Muscle of arm (tissue), 12 donors: Measurements from ENCODE around the gene NUFIP2. TPM values are rescaled to one million over a fixed set of nuclear protein-coding genes. Genes with fewer than 3 reads are reported as not detected.
"Not testable (repeated sequence)": the region's sequence is repeated elsewhere in the genome, so short reads cannot be mapped to it uniquely, and the experiment has no call there.

Source experiments
- DNase-seq: peaks from one replicate; pipeline ENCODE4 v3.0.0-alpha.2; 2013
- polyA plus RNA-seq, 12 donors: library from polyadenylated mRNA; unstranded; fragments of 120-200 nt; gene quantifications; one replicate each; pipeline ENCODE4 v1.2.1, GENCODE V29; 2013; ENCODE audit not compliant: insufficient read length in 12 of 12

NUFIP2 gene
- polyA plus RNA-seq, 12 donors, result 29.4 to 62.2 (median 32.5) TPM

DNA sequence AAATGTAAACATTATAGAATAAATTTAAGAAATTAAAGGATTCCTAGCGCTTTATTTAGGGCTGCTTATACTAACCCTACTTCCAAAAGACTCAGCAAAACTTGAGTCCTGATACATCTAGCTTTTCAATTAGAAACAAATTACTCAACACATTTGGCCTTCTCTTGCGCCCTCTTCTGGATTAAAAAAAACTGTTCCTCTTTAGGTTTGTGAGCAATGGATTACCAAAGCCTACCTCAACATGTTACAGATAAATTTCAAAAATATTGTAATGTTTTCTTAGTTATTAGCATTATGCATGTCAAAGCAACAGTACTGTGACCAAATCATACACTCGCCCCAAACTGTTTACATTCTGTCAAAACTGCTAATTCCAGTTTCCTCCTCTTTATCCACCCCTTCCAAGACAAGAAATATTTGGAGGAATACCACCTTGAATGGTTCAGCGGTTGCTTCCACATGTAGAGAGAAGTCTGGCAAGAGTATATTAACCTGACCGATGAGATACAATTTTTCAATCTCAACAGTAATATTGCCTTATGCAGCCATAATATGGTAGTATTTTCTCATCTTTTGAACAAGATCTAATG lies 2.7 kb downstream of the NUFIP2 start:
- DNase-seq, result peak; percentile 65

DNA sequence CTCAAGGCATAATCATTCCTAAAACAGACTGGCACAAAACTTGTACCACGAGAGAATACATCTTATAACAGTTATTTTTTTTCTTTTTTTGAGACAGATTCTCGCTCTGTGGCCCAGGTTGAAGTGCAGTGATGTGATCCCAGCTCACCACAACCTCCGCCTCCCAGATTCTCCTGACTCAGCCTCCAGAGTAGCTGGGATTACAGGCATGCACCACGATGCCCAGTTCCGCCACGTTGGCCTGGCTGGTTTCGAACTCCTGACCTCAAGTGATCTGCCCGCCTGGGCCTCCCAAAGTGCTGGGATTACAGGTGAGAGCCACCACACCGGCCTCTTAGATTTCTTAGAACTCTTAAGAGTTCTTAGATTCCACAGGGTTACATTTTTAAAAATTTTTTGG lies 4.1 kb downstream of the NUFIP2 start:
- DNase-seq, result no peak

DNA sequence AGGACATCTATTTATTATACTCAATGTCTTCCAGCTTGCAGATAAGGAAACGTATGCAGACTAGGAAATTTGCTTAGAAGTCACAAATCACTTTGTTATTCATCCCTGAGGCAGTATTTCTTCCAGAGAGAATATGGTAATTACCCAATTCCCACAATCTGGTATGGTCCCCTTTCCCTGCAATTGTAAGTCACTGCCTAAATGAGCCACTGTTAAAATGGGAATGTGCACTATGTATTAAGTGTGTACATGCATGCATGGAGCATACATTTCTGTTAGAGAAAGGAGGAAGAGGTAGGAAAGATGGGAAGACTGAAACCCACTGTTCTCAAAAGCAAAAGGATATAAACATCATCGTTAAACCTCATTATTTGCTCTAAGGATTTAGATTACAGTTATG lies 10.0 kb downstream of the NUFIP2 start:
- DNase-seq, result no peak

DNA sequence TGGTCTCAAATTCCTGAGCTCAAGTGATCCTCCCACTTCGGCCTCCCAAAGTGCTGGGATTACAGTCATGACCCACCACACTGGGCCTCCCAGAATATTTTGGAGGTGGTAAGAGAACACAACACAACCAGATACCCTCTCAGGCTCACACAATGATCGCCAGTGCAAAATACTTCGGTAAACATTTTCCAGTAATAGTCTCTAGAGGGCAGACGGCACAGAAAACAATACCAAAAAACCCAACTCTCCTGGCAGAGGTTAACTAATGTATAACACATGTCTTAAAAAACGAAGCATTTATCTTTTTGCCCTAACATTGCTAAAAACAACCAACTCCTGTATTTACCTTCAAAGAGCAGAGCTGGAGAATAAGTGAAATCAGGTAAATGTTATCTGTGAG lies 10.5 kb downstream of the NUFIP2 start:
- DNase-seq, result no peak

DNA sequence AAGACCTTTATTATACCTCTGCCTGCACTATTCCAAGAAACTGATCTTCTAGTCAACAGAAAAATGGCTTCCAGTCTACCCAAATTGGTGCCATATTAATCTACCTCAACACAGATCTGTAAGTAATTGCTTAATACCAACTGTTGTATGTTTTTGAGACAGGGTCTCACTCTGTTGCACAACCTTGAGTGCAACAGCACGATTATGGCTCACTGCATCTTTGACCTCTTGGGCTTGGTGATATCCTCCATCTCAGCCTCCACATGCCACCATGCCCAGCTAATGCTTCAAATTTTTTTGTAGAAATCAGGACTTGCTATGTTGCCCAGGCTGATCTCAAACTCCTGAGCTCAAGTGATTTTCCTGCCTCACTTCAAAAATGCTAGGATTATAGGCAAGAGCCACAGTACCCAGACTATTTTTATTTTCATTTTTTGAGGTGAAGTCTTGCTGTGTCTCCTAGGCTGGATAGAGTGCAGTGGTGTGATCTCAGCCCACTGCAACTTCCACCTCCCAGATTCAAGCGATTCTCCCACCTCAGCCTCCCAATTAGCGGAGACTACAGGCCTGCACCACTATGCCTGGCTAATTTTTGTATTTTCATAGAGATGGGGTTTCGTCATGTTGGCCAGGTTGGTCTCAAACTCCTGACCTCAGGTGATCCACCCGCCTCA lies 14.4 kb downstream of the NUFIP2 start:
- DNase-seq, result no peak

DNA sequence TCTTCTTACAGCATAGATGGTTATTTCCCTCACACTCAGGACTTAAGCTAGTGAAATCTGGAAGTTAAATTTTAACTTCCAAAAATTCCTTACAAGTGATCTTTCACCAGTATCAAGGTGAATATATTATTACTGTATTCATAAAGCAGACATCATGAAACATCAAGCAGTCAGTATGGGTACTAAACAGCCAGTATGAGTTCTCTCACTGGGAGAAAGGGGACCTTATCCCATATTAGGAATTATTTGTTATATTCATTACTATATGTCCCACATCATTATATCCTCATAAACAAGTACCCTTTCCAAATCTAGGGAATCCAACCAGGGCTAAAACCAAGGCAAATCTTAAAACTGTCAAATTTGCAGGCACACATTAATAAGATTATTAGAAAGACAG lies 15.3 kb downstream of the NUFIP2 start:
- DNase-seq, result no peak

DNA sequence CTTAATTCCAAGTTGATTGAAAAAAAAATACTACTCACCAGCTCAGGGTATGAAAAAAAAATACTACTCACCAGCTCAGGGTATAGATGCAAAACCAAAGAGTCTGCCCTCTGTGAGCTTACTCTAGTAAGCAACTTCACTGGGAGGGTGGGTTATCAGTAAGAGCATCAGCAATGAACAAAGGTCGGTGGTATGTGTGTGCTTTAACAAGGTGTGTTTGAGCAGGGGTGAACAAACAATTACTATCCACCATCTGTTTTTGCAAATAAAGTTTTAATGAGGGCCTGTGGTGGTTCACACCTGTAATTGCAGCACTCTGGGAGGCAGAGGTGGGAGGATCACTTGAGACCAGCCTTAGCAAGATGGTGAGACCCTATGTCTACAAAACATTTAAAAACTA lies 20.0 kb downstream of the NUFIP2 start:
- no peak for DNase-seq

DNA sequence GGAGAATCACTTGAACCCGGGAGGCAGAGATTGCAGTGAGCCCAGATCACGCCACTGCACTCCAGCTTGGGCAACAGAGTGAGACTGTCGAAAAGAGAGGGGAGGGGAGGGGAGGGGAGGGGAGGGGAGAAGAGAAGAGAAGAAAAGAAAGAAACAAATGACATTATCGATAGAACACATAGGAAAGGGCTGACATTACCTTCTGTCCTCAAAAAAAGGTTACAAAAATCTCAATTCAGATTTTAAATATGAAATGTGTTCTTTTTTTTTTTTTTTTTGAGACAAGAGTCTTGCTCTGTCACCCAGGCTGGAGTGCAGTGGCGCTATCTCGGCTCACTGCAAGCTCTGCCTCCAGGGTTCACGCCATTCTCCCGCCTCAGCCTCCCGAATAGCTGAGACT lies 22.0 kb downstream of the NUFIP2 start:
- not testable (repeated sequence) for DNase-seq

DNA sequence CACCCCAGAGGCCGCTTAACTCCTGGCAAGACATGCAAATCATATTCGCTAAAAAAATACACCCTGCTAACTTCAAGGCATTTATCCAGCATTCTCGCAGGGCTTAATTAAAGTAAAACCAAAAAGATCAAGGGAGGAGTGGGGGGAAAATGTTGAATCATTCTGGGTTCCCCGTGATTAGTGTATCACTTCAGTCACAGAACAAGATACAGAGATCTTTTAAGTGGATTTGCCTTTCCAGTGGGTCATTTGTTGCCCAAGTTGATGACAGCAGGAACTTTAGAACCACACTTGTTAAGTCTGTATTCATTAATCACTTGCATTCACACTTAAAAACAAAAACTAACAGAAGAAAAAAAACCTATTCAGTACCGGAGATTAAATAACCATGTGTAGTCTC lies 30.0 kb downstream of the NUFIP2 start:
- no peak for DNase-seq

DNA sequence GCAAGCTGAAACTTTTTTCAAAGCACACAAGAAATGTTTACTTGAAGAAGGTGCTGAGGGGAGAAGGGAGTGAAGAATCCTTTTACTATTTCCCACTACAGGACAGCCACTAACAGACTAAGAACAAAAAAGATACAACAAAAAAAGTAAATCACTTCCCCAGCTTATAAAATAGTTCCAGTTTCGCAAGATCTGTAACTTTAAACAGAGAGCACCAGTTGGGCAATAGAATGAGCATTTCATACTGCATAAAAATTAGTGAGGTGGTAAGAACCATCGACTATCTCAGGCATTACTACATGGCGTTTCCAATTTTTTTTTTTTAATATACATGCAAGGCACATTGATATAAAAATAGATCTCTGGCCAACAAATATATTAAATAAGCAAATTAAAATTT lies 36.2 kb downstream of the NUFIP2 start:
- DNase-seq, result no peak

DNA sequence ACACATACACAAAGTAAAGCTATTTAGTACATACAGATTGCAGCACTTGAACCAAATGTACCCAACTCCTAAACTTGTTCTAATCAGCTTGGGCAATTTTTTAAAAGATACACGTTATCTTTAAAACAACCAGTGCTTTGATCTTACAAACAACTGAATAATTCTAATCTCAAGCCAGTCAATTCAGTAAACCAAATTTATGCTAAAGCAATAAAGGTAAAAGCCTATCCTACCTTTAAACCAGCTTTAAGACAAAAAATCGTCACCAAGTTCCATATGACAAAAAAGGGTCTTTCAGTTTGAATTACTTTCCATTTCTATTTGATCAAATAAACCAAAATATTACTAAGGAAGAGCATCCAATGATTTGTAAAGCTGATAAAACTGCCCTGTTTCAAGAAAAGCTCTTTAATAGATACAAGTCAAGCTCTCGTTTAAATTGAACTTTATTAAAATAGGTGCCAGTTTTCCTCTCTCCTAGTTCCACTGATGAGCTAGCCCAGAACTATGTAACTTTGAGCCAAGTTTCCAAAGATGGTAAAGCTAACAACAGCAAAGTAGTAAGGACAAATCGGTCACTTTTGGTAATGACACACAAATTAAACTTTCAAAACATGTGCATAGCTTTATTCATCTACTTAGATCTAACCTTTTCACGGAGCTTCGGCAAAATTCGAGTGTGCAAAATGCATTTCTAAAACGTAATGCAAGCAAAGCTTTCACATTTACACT lies 37.0 kb downstream of the NUFIP2 start:
- DNase-seq, result no peak

DNA sequence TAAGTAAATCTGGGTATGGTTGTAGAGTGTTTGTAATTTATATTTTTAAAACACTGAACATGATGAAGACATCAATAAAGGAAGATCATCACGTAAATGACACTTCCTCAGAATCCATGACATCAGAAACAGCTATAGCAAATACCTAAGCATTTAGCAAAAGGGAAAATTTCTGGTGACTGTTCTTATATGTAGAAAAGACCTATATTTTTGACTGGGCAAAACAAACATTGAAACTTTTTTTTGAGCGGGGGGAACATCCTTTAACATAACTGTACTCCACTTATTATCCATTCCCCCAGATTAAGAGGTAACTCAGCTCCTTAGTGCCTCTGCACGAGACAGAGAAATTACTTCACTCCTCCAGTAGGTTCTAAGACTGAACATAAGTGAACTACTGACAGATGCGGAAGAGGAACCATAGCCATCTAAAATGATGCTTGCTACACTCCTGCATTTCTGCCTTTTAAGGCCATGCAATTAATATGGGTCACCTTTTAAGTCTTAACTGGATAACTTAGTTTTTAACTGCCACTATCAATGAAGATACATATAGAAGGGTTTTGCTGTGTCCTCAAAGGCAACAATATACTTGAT lies 37.9 kb downstream of the NUFIP2 start:
- DNase-seq, result no peak

DNA sequence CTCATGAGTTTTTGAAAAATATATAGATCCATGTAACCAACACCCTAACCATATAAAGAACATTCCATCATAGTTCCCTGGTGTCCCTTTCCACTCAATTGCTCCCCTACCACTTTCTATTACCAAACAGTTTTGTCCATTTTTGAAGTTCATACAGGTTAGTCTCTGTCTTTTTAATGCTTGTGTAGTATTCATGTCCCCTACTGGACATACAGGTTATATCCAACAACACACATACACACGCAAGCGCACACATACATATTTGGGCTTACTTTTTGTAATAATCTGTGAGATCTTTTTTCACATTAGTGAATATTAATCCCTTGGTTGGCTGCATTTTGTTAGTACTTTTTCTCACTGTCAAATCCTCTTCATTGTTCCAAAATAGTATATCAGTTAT lies 40.9 kb downstream of the NUFIP2 start:
- DNase-seq, result no peak

DNA sequence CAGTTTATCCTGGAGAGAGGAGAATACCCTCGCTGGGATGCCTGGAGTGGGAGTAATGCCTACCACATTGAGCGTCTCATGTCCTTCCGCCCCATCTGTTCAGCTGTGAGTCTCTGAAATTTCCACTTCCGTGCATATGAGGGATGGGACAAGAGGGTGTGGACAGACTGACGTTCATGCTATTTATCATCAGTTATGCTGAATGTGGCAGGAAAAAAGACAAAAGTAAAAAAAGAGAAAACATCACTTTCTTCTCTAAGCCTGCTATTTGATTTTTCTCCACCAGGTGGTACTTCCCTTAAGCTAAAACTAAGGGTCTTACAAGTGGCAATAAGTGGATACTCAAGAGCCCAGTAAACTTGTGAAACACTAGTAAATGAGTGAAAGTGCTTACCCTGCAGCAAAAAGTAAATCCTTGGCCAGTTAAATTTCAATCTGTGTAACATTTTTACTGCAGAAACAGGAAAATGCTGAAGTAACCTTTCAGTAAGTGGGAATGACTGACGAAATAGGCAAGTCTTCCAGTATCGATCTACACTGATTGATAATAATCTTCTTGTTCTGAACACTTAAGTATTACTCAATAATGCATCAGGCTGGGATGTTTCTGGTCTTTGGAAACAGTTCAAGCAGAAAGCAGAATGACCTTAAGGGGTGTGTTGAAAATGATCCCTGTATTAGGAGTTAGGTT lies 41.7 kb downstream of the NUFIP2 start:
- DNase-seq, result no peak

DNA sequence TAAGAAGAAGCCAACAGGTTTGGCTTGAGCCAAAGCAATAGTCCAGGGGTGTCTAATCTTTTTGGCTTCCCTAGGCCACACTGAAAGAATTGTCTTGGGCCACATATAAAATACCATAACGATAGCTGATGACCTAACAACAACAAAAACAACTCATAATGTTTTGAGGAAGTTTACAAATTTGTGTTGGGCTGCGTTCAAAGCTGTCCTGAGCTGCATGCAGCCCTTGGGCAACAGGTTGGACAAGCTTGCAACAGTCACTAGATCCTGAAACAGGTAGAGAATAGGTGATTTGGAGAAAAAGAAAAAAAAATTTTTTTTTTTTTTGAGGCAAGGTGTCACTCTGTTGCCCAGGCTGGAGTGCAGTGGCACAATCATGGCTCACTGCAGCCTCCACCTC lies 42.8 kb downstream of the NUFIP2 start:
- DNase-seq, result no peak

DNA sequence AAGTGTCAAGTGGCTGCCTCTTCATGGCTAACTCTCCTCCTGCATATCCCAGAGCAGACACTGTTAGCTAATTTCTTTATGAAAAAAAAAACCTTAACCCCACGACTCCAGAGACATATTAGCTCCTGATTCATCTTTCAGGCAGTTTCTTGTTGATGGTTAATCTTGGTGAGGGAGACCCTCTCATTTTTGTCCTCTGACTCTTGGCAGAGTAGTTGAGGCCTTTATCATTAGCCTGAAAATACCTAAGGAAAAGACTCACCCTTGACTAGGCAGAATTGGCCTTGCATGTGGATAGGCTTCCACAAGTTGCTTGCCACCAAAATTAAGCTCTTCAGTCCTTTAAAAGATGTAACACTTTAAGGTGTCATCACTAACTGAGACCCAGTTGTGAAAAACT lies 43.3 kb downstream of the NUFIP2 start:
- DNase-seq, result no peak

DNA sequence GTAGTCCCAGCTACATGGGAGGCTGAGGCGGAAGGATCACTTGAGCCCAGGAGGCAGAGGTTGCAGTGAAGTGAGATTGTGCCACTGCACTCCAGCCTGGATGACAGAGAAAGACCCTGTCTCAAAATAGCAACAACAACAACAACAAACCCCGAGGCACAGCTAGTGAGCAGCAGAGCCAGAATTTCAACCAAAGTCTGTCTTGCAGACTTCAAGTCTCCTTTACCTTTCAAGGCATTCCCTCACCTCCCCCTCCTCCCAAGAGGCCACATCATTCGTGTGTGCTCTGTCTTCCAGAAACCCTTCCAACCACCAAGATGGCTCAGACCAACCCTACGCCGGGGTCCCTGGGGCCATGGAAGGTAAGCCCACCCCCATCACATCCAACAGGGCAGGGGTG lies 45.1 kb downstream of the NUFIP2 start:
- DNase-seq, result no peak

DNA sequence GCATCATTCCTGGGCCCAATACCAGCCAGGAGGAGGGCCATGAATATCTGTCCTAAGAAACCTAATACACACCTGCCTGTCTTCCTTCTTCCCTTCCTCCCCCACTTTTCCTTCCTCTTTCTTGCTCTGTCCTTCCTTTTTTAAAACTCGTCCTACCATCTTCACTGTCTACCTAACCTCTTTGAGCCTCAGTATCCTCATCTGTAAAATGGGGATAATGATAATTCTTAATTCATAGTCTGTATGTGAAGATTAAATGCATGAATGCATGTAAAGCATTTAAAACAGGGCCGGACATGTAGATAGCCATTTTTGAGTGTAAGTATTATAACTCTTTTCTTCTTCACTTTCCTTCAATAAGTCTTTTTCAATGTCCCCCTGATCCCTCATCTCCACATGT lies 46.7 kb downstream of the NUFIP2 start:
- DNase-seq, result no peak

DNA sequence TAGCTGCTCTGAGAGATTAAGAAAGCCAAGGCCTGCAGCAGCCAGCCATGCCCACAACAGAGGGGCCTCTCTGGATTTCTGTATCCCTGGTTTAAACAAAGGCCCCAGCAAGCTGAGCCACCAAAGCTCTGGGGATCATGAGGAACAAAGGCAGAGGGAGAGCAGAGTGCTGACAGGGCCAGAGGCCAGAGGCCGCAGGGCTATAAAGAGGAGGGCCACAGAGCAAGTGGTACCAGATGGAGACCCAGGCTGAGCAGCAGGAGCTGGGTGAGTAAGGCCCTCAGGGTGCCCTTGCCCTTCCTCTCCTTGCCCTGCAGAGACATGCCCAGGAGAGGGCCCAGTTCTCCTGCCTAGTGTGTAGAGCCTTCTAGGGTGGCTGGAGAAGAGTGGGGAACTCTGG lies 47.3 kb downstream of the NUFIP2 start, which contains the start of gene CRYBA1:
Gene CRYBA1 (plus strand): TSS at position 232 of the 400 bp plus-strand sequence. CDS start 5 bp downstream, at position 237.
- DNase-seq, result no peak

DNA sequence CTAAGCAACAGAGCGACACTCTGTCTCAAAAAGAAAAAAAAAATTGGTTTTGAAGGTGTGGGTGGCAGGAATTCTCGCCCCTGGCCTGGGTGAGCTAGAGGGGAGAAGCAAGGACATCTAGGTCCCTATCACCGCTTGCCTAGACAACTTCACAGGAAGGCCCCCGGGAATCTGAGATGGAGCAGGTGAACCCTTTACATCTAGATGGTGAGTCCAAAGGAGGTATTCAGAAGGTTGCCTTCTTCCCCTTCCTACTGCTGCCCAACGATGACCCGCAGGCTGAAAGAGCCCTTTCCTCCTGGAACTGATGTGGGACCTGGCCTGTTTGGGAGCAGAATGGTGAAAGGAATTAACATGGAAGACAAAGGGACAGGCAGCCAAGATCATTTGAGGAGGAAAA lies 48.5 kb downstream of the NUFIP2 start:
- DNase-seq, result no peak

DNA sequence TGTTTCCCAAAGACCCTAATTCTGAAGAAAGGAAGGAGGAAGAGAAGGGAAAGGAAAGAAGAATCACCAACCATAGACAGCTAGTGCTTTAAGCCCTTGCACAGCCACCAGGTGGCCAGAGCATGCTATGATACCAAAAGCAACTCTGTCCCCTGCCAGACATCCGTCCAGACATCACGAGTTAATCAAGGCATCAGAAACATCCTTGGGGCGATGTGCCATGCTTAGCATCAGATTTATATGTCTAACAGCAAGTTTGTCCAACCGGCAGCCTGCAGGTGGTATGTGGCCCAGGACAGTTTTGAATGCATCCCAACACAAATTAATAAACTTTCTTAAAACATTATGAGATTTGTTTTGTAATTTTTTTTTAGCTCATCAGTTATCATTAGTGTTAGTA lies 50.2 kb downstream of the NUFIP2 start:
- no peak for DNase-seq

DNA sequence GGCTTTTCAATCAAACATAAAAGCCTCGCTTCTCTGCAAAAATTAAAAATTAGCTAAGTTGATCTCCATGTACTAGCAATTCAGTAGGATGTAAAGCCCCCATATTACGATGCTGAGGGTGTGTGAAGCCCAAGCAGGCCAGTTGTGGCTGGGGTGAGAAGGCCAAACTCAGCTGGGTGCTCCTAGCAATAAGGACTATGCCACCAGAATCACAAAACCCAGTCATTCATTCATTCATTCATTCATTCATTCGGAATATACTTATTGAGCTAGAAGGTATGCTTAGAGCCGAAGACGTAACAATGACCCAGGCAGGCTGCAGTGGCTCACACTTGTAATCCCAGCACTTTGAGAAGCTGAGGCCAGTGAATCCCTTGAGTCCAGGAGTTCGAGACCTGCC lies 51.2 kb downstream of the NUFIP2 start:
- DNase-seq, result no peak
